ENCODE measurements around the gene CEACAM18.
"Not testable (repeated sequence)": the region's sequence is repeated elsewhere in the genome, so short reads cannot be mapped to it uniquely, and the experiment has no call there.

Gene CEACAM18

DNA sequence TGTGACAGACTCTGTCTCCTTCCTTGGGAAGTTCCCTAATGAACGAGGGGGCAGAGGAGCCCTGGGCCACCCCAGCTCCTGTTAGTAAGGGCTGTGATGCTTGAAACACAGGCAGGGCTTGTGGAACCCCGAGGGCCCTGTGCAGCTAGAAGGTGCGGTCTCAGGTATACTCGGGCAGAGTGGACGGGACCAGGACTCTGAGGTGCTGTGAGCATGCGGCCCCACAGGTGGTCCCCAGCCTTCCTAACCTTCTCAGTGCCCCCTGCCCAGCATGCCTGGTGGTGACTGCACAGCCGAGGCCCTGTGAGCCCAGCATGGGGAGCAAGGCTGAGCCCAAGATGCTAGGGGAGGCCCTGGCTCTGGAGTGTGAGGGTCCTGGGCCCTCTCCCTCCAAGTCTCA is 16.1 kb upstream of the CEACAM18 start:
- no peak for DNase-seq

- no peak for DNase-seq
Observed at GRCh38 chr19:51462681-51463080, 15.7 kb upstream of the CEACAM18 start.

GRCh38 chr19:51463976-51464581 is 14.3 kb upstream of the CEACAM18 start:
- DNase-seq, result not testable (repeated sequence)

- DNase-seq, result no peak
Observed at GRCh38 chr19:51466723-51467122, 11.6 kb upstream of the CEACAM18 start.

GRCh38 chr19:51467864-51468544 is 10.3 kb upstream of the CEACAM18 start:
- no peak for DNase-seq

GRCh38 chr19:51468545-51468920 is 9.8 kb upstream of the CEACAM18 start:
- no peak for DNase-seq

GRCh38 chr19:51469162-51469561 is 9.2 kb upstream of the CEACAM18 start:
- DNase-seq, result no peak

GRCh38 chr19:51469629-51470028 is 8.7 kb upstream of the CEACAM18 start:
- DNase-seq, result no peak

GRCh38 chr19:51470966-51471365 is 7.4 kb upstream of the CEACAM18 start:
- no peak for DNase-seq

- DNase-seq, result no peak
Observed at GRCh38 chr19:51471527-51471926, 6.8 kb upstream of the CEACAM18 start.

- DNase-seq, result no peak
Observed at GRCh38 chr19:51472607-51473006, 5.7 kb upstream of the CEACAM18 start.

- DNase-seq, result peak; percentile 74
Observed at GRCh38 chr19:51473009-51473707, 5.2 kb upstream of the CEACAM18 start.

DNA sequence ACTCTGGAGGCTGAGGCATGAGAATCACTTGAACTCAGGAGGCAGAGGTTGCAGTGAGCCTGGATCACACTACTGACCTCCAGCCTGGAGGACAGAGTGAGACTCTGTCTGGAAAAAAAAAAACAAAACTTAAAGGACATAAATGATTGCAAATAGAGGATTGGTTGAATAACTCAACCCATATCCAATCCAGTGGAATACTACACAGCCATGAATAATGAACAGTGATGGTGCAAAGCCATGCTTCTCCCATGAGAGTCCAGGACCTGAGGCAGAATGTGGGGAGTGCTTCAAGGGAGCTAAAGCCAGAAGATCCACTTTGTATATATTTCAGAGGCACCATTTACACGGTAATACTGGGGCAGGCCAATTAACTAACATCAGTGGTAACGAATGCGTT is 2.2 kb upstream of the CEACAM18 start:
- no peak for DNase-seq

DNA sequence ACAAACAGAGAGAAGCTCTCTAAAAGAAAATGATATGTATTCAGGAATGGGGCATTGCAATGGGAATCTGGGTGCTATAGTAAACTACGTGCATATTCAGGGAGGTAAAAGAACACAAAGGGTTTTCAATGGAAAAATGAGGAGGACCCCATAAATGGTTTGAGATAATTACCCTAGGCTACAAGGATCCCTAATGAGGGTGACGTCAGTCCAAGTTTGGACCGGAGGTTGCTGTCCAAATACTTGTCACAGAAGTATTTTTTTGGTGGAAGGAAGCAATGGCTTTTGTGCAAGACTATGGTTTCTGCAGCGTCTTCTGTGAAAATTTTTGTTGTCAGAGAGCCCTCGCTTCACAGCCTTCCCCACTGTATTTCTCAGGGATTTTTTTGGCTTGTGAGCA is 995 bp upstream of the CEACAM18 start:
- DNase-seq, result no peak

DNA sequence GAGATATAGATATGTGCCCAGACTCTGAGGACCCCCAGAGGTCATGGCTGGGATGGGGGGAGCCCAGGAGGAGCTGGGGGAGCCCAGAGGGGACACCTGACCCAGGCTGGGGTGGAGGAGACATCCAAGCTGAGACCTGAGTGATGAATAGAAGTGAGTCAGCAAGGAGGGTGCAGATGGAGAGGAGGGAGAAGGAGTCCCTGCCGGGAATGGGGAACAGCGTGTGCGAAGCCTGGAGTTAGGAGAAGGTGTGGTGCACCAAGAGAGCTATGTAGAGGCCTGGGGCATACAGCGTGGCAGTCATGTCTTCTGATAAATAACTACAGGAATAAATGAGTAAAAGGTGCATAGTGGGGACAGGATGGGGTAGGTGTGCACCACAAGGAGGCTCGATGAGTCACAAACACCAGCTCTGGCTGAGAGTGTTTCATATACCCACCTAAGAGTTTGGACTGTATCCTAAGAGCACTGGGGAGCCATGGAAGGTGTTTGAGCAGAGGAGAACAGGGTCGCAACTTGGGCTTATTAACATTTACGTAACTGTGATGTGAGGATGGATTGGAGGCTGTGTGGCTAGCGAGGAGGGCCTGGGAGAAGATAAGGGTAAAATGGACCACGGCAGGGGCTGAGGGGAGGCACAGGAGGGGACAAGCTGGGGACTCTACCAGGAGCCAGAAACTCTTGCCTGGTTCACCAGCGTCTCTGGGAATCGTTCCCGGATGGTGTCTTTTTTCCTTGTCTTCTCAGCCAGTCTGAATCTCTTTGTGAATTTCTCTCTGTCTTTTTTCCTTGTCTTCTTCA is 1.4 kb downstream of the CEACAM18 start:
- DNase-seq, result no peak

GRCh38 chr19:51480590-51480989 is 2.3 kb downstream of the CEACAM18 start:
- DNase-seq, result no peak

DNA sequence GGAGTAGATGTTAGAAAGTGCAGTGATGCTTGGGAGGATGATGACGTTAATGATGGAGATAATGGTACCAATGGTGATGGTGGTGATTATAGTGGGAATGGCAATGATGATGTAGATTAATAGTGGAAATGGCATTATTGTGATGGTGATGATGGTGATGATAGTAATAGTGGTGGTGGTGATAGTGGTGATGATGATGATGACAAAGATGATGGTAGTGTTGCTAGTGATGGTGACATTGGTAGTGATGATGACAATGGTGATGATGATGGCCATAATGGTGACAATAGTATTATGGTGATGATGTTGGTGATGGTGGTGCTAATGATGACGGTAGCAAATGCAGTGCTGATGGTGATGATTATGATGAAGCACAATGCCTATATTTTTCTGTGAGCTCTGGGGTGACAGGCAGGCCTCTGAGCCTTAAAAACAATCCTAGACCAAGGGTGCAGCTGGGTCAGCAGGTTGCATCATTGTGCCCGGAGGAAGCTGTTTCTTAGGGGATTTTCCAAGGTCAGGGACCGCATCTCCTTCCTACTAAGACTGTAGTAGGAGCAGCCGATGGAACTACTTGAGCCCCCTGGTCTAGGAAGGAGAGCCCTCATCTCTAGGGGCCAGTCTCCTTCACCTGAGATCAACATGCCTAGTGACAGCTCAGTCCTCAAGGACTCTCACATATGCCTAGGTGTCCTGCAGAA is 7.8 kb downstream of the CEACAM18 start:
- no peak for DNase-seq

GRCh38 chr19:51488491-51488890 is 10.2 kb downstream of the CEACAM18 start:
- no peak for DNase-seq

- no peak for DNase-seq
Observed at GRCh38 chr19:51489113-51489512, 10.8 kb downstream of the CEACAM18 start.

- no peak for DNase-seq
Observed at GRCh38 chr19:51490676-51491075, 12.3 kb downstream of the CEACAM18 start.

DNA sequence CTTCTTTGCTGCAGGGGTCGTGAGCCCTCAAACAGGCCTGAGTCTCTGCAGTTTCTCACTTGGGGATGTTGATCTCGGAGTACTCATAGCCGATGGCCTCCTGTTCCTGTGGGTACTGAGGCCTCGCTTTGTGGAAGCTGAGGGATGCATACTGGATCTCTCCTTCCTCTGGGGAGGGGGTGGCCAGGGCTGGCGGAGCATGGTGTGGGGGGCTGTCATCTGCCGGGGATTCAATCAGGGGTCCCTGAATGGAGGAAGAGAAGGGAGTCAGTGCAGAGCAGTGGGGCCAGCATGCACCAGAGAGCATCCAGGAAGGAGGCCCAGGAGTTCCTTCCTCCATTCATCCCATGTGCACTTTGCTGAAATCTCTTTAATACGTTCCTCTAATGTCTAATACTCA is 13.2 kb downstream of the CEACAM18 start:
- DNase-seq, result no peak

DNA sequence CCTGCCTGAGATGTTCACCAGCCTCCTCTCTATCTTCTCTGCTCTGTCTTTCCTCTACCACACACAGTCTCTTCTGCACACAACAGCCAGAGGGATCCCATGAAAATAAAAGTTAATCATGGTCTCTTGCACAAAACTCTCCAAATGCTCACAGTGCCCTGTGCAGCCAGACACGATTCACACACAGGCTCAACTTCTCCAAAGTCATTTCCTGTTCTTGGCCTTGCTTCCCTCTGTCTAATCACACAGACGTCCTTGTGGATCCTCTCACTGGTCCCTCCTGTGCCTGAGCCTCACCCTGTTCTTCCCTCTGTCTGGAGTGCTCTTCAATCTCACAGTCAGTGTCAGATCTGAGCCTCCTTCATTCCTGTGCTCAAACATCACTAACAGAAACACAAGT is 15.4 kb downstream of the CEACAM18 start:
- no peak for DNase-seq

GRCh38 chr19:51497666-51498065 is 19.3 kb downstream of the CEACAM18 start:
- no peak for DNase-seq

Data from NCI-H1436 (cell line).